HEK293T (cell line): Measurements from ENCODE around the gene FBRSL1.

Source experiments
- ELF4 ChIP-seq: fragments of 450-650 bp; IDR thresholded peaks from 2 replicates; pipeline ENCODE4 v1.6.1; 2017; ENCODE audit warnings: antibody characterized with exemption
- FOXM1 ChIP-seq: fragments of 450-650 bp; IDR thresholded peaks from 2 replicates; pipeline ENCODE4 v1.6.1; 2017; ENCODE audit warnings: mild to moderate bottlenecking, borderline replicate concordance
- NFRKB ChIP-seq: fragments of 450-650 bp; IDR thresholded peaks from 2 replicates; pipeline ENCODE4 v1.6.1; 2016; ENCODE audit warnings: mild to moderate bottlenecking, moderate library complexity
- SUZ12 ChIP-seq: fragments of 450-650 bp; IDR thresholded peaks from 2 replicates; pipeline ENCODE4 v1.6.1; 2016; ENCODE audit warnings: mild to moderate bottlenecking

GRCh38 chr12:132501204-132501940 is 11.4 kb downstream of the FBRSL1 start:
- TF ChIP-seq ELF4 (no peak), FOXM1 (no peak), NFRKB (no peak), SUZ12 (no peak)
